HG03575 (cell line): ENCODE results near the gene SMIM38.

Experiments
- ATAC-seq: cut with Tn5 transposase; IDR thresholded peaks from one replicate; pipeline ENCODE4 v1.9.1; 2021; ENCODE audit not compliant: unreplicated experiment, insufficient number of reproducible peaks, low FRiP score; ENCODE audit errors: extremely low read depth

The SMIM38 gene

GRCh38 chr11:69155302-69156234 is at the start of gene SMIM38:
Gene SMIM38 (plus strand): TSS chr11:69155935. CDS start chr11:69157847, 1,912 bp downstream.
- ATAC-seq: no peak

- ATAC-seq: no peak
These were observed 49.5 kb upstream of the SMIM38 start for GRCh38 chr11:69106031-69106811.

GRCh38 chr11:69107413-69107812 is 48.3 kb upstream of the SMIM38 start:
- ATAC-seq: no peak

- ATAC-seq: no peak
These were observed 47.7 kb upstream of the SMIM38 start for GRCh38 chr11:69108030-69108429.

- no peak for ATAC-seq
These were observed 47.2 kb upstream of the SMIM38 start for GRCh38 chr11:69108559-69108958.

- ATAC-seq: no peak
These were observed 46.6 kb upstream of the SMIM38 start for GRCh38 chr11:69109101-69109500.

GRCh38 chr11:69110451-69110850 is 45.3 kb upstream of the SMIM38 start:
- ATAC-seq: no peak

- no peak for ATAC-seq
These were observed 43.9 kb upstream of the SMIM38 start for GRCh38 chr11:69111624-69112542.

GRCh38 chr11:69113226-69113625 is 42.5 kb upstream of the SMIM38 start:
- ATAC-seq: no peak

GRCh38 chr11:69113646-69114340 is 41.9 kb upstream of the SMIM38 start:
- no peak for ATAC-seq

GRCh38 chr11:69114362-69114761 is 41.4 kb upstream of the SMIM38 start:
- ATAC-seq: no peak

GRCh38 chr11:69114811-69115523 is 40.8 kb upstream of the SMIM38 start:
- no peak for ATAC-seq

GRCh38 chr11:69115586-69116560 is 39.9 kb upstream of the SMIM38 start:
- no peak for ATAC-seq

- ATAC-seq: no peak
These were observed 39.1 kb upstream of the SMIM38 start for GRCh38 chr11:69116671-69117070.

- ATAC-seq: no peak
These were observed 36.5 kb upstream of the SMIM38 start for GRCh38 chr11:69119190-69119589.

- no peak for ATAC-seq
These were observed 35.4 kb upstream of the SMIM38 start for GRCh38 chr11:69120096-69120875.
